ENCODE measurements around the gene EPHA1.

EPHA1 gene

GRCh38 chr7:143390104-143390772 lies 18.4 kb downstream of the EPHA1 start:
- in situ Hi-C loops (cut with HindIII; ENCODE audit: low sequenced_read_pairs) = no loop called here

GRCh38 chr7:143389316-143390103 lies 19.1 kb downstream of the EPHA1 start:
- in situ Hi-C loops (cut with HindIII; ENCODE audit: low sequenced_read_pairs) = no loop called here

- in situ Hi-C loops (cut with HindIII; ENCODE audit: low sequenced_read_pairs) = no loop called here
These were observed 20.1 kb downstream of the EPHA1 start for GRCh38 chr7:143388491-143389101.

- in situ Hi-C loops (cut with HindIII; ENCODE audit: low sequenced_read_pairs) = no loop called here
These were observed 20.6 kb downstream of the EPHA1 start for GRCh38 chr7:143388051-143388450.

GRCh38 chr7:143387156-143387975 lies 21.3 kb downstream of the EPHA1 start:
- in situ Hi-C loops (cut with HindIII; ENCODE audit: low sequenced_read_pairs) = no loop called here

- in situ Hi-C loops (cut with HindIII; ENCODE audit: low sequenced_read_pairs) = no loop called here
These were observed 22.5 kb downstream of the EPHA1 start for GRCh38 chr7:143385891-143386781.

GRCh38 chr7:143384661-143385631 lies 23.7 kb downstream of the EPHA1 start:
- in situ Hi-C loops (cut with HindIII; ENCODE audit: low sequenced_read_pairs) = no loop called here

GRCh38 chr7:143384148-143384547 lies 24.5 kb downstream of the EPHA1 start:
- in situ Hi-C loops (cut with HindIII; ENCODE audit: low sequenced_read_pairs) = no loop called here

- in situ Hi-C loops (cut with HindIII; ENCODE audit: low sequenced_read_pairs) = no loop called here
These were observed 25.1 kb downstream of the EPHA1 start for GRCh38 chr7:143383642-143383957.

- in situ Hi-C loops (cut with HindIII; ENCODE audit: low sequenced_read_pairs) = no loop called here
These were observed 25.6 kb downstream of the EPHA1 start for GRCh38 chr7:143382791-143383641.

GRCh38 chr7:143382126-143382790 lies 26.4 kb downstream of the EPHA1 start:
- in situ Hi-C loops (cut with HindIII; ENCODE audit: low sequenced_read_pairs) = no loop called here

GRCh38 chr7:143381427-143382125 lies 27.1 kb downstream of the EPHA1 start:
- in situ Hi-C loops (cut with HindIII; ENCODE audit: low sequenced_read_pairs) = no loop called here

- in situ Hi-C loops (cut with HindIII; ENCODE audit: low sequenced_read_pairs) = no loop called here
These were observed 27.8 kb downstream of the EPHA1 start, which contains the start of gene ZYX for GRCh38 chr7:143380646-143381426. Gene ZYX, plus strand, starts transcription at chr7:143381345. Its CDS starts 227 bp downstream, at chr7:143381572.

GRCh38 chr7:143380260-143380645 lies 28.4 kb downstream of the EPHA1 start:
- in situ Hi-C loops (cut with HindIII; ENCODE audit: low sequenced_read_pairs) = no loop called here

GRCh38 chr7:143379611-143380259 lies 28.9 kb downstream of the EPHA1 start:
- in situ Hi-C loops (cut with HindIII; ENCODE audit: low sequenced_read_pairs) = no loop called here

GRCh38 chr7:143376396-143376795 lies 32.3 kb downstream of the EPHA1 start:
- in situ Hi-C loops (cut with HindIII; ENCODE audit: low sequenced_read_pairs) = no loop called here
